ENCODE results near the gene RABL3.
A peak's percentile ranks its signal among the peaks of the same experiment; 100 is the strongest.
"Not testable (repeated sequence)": the region's sequence is repeated elsewhere in the genome, so short reads cannot be mapped to it uniquely, and the experiment has no call there.

RABL3 gene

GRCh38 chr3:120742198-120742848 is at the start of gene RABL3, which contains the start of gene GTF2E1:
Gene RABL3, minus strand, starts transcription at chr3:120742516. Its CDS starts 9 bp downstream, at chr3:120742507.
Gene GTF2E1, plus strand, starts transcription at chr3:120742744. Its CDS starts 7,809 bp downstream, at chr3:120750553.
- H3K4me1 Mint-ChIP-seq (ENCODE audit: low read depth), result peaks cover 34% of the 10 kb centered on the region
- H3K4me3 Mint-ChIP-seq, result peak within 1 kb of the TSS; percentile 93
- no peaks in the 10 kb centered on the region for H3K27me3 Mint-ChIP-seq
- peaks cover 11% of the 10 kb centered on the region for H3K9me3 Mint-ChIP-seq
- peaks cover 36% of the 10 kb centered on the region for H3K36me3 Mint-ChIP-seq (ENCODE audit: low read depth)
- intact Hi-C loops (cut with micrococcal nuclease), result loop anchor here (1.0 to 5.0 kb wide), 3 partner anchors 40 to 146 kb away; partner anchors contain the start of gene NDUFB4
- peak within 1 kb of the TSS; percentile 97 for H3K27ac Mint-ChIP-seq

- intact Hi-C loops (cut with micrococcal nuclease), result no loop called here
- Mint-ChIP-seq H3K9me3 (no peaks in the 10 kb centered on the region), H3K4me3 (no peak overlapping the region), H3K4me1 (ENCODE audit: low read depth) (no peaks in the 10 kb centered on the region), H3K27ac (no peak overlapping the region), H3K27me3 (no peaks in the 10 kb centered on the region), H3K36me3 (ENCODE audit: low read depth) (peaks cover 6% of the 10 kb centered on the region)
Observed at GRCh38 chr3:120791913-120792312, 49.6 kb upstream of the RABL3 start.

GRCh38 chr3:120791010-120791409 is 48.7 kb upstream of the RABL3 start:
- no peaks in the 10 kb centered on the region for H3K9me3 Mint-ChIP-seq
- H3K27me3 Mint-ChIP-seq, result no peaks in the 10 kb centered on the region
- H3K36me3 Mint-ChIP-seq (ENCODE audit: low read depth), result peaks cover 6% of the 10 kb centered on the region
- no peaks in the 10 kb centered on the region for H3K4me1 Mint-ChIP-seq (ENCODE audit: low read depth)
- H3K27ac Mint-ChIP-seq, result no peak overlapping the region
- intact Hi-C loops (cut with micrococcal nuclease), result no loop called here
- no peak overlapping the region for H3K4me3 Mint-ChIP-seq

- intact Hi-C loops (cut with micrococcal nuclease), result loop anchor here (5.0 kb wide), 1 partner anchor 34 kb away; no protein-coding TSS in a partner anchor
- not testable (repeated sequence) for H3K4me3 Mint-ChIP-seq; H3K27me3 Mint-ChIP-seq; H3K4me1 Mint-ChIP-seq (ENCODE audit: low read depth); H3K9me3 Mint-ChIP-seq; H3K27ac Mint-ChIP-seq
- H3K36me3 Mint-ChIP-seq (ENCODE audit: low read depth), result peaks cover 22% of the 10 kb centered on the region
Observed at GRCh38 chr3:120785832-120786231, 43.5 kb upstream of the RABL3 start.

- peaks cover 31% of the 10 kb centered on the region for H3K36me3 Mint-ChIP-seq (ENCODE audit: low read depth)
- H3K27ac Mint-ChIP-seq, result peak overlapping the region; percentile 83
- no peaks in the 10 kb centered on the region for H3K27me3 Mint-ChIP-seq
- H3K4me3 Mint-ChIP-seq, result peak overlapping the region; percentile 54
- H3K9me3 Mint-ChIP-seq, result no peaks in the 10 kb centered on the region
- intact Hi-C loops (cut with micrococcal nuclease), result loop anchor here (5.0 kb wide), 1 partner anchor 39 kb away; the partner anchor contains the start of genes GTF2E1 and RABL3
- H3K4me1 Mint-ChIP-seq (ENCODE audit: low read depth), result peaks cover 11% of the 10 kb centered on the region
Observed at GRCh38 chr3:120780977-120781376, 38.7 kb upstream of the RABL3 start.

- intact Hi-C loops (cut with micrococcal nuclease), result no loop called here
- peaks cover 31% of the 10 kb centered on the region for H3K36me3 Mint-ChIP-seq (ENCODE audit: low read depth)
- no peak overlapping the region for H3K4me3 Mint-ChIP-seq
- H3K27ac Mint-ChIP-seq, result peak overlapping the region; percentile 47
- no peaks in the 10 kb centered on the region for H3K9me3 Mint-ChIP-seq
- H3K4me1 Mint-ChIP-seq (ENCODE audit: low read depth), result peaks cover 11% of the 10 kb centered on the region
- H3K27me3 Mint-ChIP-seq, result no peaks in the 10 kb centered on the region
Observed at GRCh38 chr3:120778776-120779175, 36.5 kb upstream of the RABL3 start.

- H3K27me3 Mint-ChIP-seq, result no peaks in the 10 kb centered on the region
- H3K36me3 Mint-ChIP-seq (ENCODE audit: low read depth), result peaks cover 25% of the 10 kb centered on the region
- H3K27ac Mint-ChIP-seq, result no peak overlapping the region
- intact Hi-C loops (cut with micrococcal nuclease), result no loop called here
- H3K9me3 Mint-ChIP-seq, result no peaks in the 10 kb centered on the region
- no peak overlapping the region for H3K4me3 Mint-ChIP-seq
- H3K4me1 Mint-ChIP-seq (ENCODE audit: low read depth), result peaks cover 5% of the 10 kb centered on the region
Observed at GRCh38 chr3:120775411-120775810, 33.1 kb upstream of the RABL3 start.

GRCh38 chr3:120773932-120774331 is 31.6 kb upstream of the RABL3 start:
- Mint-ChIP-seq H3K36me3 (ENCODE audit: low read depth) (peaks cover 14% of the 10 kb centered on the region), H3K9me3 (no peaks in the 10 kb centered on the region), H3K27ac (no peak overlapping the region), H3K27me3 (no peaks in the 10 kb centered on the region), H3K4me1 (ENCODE audit: low read depth) (no peaks in the 10 kb centered on the region), H3K4me3 (no peak overlapping the region)
- intact Hi-C loops (cut with micrococcal nuclease), result no loop called here

GRCh38 chr3:120772081-120772480 is 29.8 kb upstream of the RABL3 start:
- intact Hi-C loops (cut with micrococcal nuclease), result no loop called here
- no peak overlapping the region for H3K27ac Mint-ChIP-seq
- H3K36me3 Mint-ChIP-seq (ENCODE audit: low read depth), result peaks cover 23% of the 10 kb centered on the region
- H3K9me3 Mint-ChIP-seq, result no peaks in the 10 kb centered on the region
- H3K4me1 Mint-ChIP-seq (ENCODE audit: low read depth), result peaks cover 8% of the 10 kb centered on the region
- H3K27me3 Mint-ChIP-seq, result no peaks in the 10 kb centered on the region
- H3K4me3 Mint-ChIP-seq, result no peak overlapping the region

GRCh38 chr3:120770891-120771290 is 28.6 kb upstream of the RABL3 start:
- intact Hi-C loops (cut with micrococcal nuclease), result no loop called here
- H3K4me1 Mint-ChIP-seq (ENCODE audit: low read depth), result peaks cover 15% of the 10 kb centered on the region

GRCh38 chr3:120769436-120769835 is 27.1 kb upstream of the RABL3 start:
- Mint-ChIP-seq H3K9me3 (no peaks in the 10 kb centered on the region), H3K27ac (no peak overlapping the region), H3K4me3 (no peak overlapping the region), H3K27me3 (no peaks in the 10 kb centered on the region), H3K4me1 (ENCODE audit: low read depth) (peaks cover 15% of the 10 kb centered on the region), H3K36me3 (ENCODE audit: low read depth) (peaks cover 24% of the 10 kb centered on the region)
- intact Hi-C loops (cut with micrococcal nuclease), result no loop called here

More at GRCh38 chr3:120770891-120771290, 28.6 kb upstream of the RABL3 start:
- H3K4me3 Mint-ChIP-seq, result no peak overlapping the region
- H3K36me3 Mint-ChIP-seq (ENCODE audit: low read depth), result peaks cover 23% of the 10 kb centered on the region
- H3K27me3 Mint-ChIP-seq, result no peaks in the 10 kb centered on the region
- no peaks in the 10 kb centered on the region for H3K9me3 Mint-ChIP-seq
- no peak overlapping the region for H3K27ac Mint-ChIP-seq

- intact Hi-C loops (cut with micrococcal nuclease), result no loop called here
- peaks cover 28% of the 10 kb centered on the region for H3K4me1 Mint-ChIP-seq (ENCODE audit: low read depth)
- H3K9me3 Mint-ChIP-seq, result no peaks in the 10 kb centered on the region
Observed at GRCh38 chr3:120767106-120767505, 24.8 kb upstream of the RABL3 start.

GRCh38 chr3:120766576-120766975 is 24.3 kb upstream of the RABL3 start:
- intact Hi-C loops (cut with micrococcal nuclease), result no loop called here

More at GRCh38 chr3:120767106-120767505, 24.8 kb upstream of the RABL3 start:
- Mint-ChIP-seq H3K36me3 (ENCODE audit: low read depth) (peaks cover 22% of the 10 kb centered on the region), H3K27me3 (no peaks in the 10 kb centered on the region), H3K27ac (no peak overlapping the region), H3K4me3 (no peak overlapping the region)

GRCh38 chr3:120765830-120766493 is 23.6 kb upstream of the RABL3 start:
- Mint-ChIP-seq H3K4me1 (ENCODE audit: low read depth) (peaks cover 31% of the 10 kb centered on the region), H3K9me3 (no peaks in the 10 kb centered on the region), H3K27me3 (no peaks in the 10 kb centered on the region), H3K4me3 (no peak overlapping the region), H3K27ac (no peak overlapping the region), H3K36me3 (ENCODE audit: low read depth) (peaks cover 23% of the 10 kb centered on the region)
- intact Hi-C loops (cut with micrococcal nuclease), result no loop called here

More at GRCh38 chr3:120766576-120766975, 24.3 kb upstream of the RABL3 start:
- H3K9me3 Mint-ChIP-seq, result no peaks in the 10 kb centered on the region
- H3K36me3 Mint-ChIP-seq (ENCODE audit: low read depth), result peaks cover 21% of the 10 kb centered on the region
- H3K27me3 Mint-ChIP-seq, result no peaks in the 10 kb centered on the region
- H3K27ac Mint-ChIP-seq, result no peak overlapping the region
- H3K4me1 Mint-ChIP-seq (ENCODE audit: low read depth), result peaks cover 31% of the 10 kb centered on the region
- no peak overlapping the region for H3K4me3 Mint-ChIP-seq

Data from dendritic cell treated with granulocyte-macrophage colony-stimulating factor and Interleukin-4, amounts not matched to agents 40 ng/mL and 50 ng/mL, for 4 days (primary cell).